B cell (primary cell): Measurements from ENCODE around the gene DENND10.

ENCODE experiments used
- EZH2 ChIP-seq: IDR thresholded peaks from 2 replicates; pipeline ENCODE4 v1.6.1; 2012; ENCODE audit warnings: borderline replicate concordance, low read depth, mild to moderate bottlenecking, moderate library complexity, low read length; ENCODE audit not compliant: insufficient read depth, poor library complexity, severe bottlenecking
- TF ChIP-seq, protein P1 (sequence below): fragments of 200-600 bp; IDR thresholded peaks from one replicate; pipeline ENCODE4 v1.8.0; 2022; ENCODE audit warnings: antibody characterized with exemption, mild to moderate bottlenecking

DNA sequence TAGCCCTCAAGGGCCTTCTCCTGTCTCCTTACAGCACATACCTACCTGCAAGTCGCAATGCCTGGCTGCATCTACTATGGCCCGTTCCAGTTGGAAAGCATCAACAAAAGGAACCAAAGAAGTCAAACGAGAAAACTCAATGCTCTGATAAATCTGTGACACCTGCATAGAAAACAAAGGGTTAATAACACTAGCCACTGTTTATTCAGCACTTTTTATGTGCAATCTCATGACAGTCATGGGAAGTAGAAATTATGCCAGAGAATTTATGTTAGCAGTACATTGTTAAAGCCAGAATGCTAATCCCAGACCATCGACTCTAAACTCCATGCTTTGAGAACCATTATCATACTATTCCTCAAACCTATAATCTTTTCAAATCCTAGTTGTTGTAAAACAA is 44.4 kb upstream of the DENND10 start:
- no peak for TF ChIP-seq EZH2
- TF ChIP-seq, protein P1, sequence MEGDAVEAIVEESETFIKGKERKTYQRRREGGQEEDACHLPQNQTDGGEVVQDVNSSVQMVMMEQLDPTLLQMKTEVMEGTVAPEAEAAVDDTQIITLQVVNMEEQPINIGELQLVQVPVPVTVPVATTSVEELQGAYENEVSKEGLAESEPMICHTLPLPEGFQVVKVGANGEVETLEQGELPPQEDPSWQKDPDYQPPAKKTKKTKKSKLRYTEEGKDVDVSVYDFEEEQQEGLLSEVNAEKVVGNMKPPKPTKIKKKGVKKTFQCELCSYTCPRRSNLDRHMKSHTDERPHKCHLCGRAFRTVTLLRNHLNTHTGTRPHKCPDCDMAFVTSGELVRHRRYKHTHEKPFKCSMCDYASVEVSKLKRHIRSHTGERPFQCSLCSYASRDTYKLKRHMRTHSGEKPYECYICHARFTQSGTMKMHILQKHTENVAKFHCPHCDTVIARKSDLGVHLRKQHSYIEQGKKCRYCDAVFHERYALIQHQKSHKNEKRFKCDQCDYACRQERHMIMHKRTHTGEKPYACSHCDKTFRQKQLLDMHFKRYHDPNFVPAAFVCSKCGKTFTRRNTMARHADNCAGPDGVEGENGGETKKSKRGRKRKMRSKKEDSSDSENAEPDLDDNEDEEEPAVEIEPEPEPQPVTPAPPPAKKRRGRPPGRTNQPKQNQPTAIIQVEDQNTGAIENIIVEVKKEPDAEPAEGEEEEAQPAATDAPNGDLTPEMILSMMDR: no peak
